Measurements from ENCODE around the gene QSOX1. TPM values are rescaled to one million over a fixed set of nuclear protein-coding genes. Genes with fewer than 3 reads are reported as not detected.
A peak's percentile ranks its signal among the peaks of the same experiment; 100 is the strongest.
"Not testable (repeated sequence)": the region's sequence is repeated elsewhere in the genome, so short reads cannot be mapped to it uniquely, and the experiment has no call there.

Gene QSOX1, protein sequence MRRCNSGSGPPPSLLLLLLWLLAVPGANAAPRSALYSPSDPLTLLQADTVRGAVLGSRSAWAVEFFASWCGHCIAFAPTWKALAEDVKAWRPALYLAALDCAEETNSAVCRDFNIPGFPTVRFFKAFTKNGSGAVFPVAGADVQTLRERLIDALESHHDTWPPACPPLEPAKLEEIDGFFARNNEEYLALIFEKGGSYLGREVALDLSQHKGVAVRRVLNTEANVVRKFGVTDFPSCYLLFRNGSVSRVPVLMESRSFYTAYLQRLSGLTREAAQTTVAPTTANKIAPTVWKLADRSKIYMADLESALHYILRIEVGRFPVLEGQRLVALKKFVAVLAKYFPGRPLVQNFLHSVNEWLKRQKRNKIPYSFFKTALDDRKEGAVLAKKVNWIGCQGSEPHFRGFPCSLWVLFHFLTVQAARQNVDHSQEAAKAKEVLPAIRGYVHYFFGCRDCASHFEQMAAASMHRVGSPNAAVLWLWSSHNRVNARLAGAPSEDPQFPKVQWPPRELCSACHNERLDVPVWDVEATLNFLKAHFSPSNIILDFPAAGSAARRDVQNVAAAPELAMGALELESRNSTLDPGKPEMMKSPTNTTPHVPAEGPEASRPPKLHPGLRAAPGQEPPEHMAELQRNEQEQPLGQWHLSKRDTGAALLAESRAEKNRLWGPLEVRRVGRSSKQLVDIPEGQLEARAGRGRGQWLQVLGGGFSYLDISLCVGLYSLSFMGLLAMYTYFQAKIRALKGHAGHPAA
- 100 to 1,000 TPM; 123 to 207 (median 160) TPM for polyA plus RNA-seq (ENCODE audit: insufficient read depth in 1 of 5, insufficient read length in 5 of 5, low replicate concordance in 1 of 5)
- long read RNA-seq, donor 1, full-length matches to known transcripts, result 59 of 119 reads
- long read RNA-seq, donor 1, partial matches to known transcripts, result 44 of 119 reads
- long read RNA-seq, donor 1, other reads (novel, unspliced or antisense), result 16 of 119 reads
- long read RNA-seq, donor 2, full-length matches to known transcripts, result 21 of 27 reads
- long read RNA-seq, donor 2, partial matches to known transcripts, result 6 of 27 reads
- long read RNA-seq, donor 2, other reads (novel, unspliced or antisense), result 0 of 27 reads
- long read RNA-seq, donor 3, full-length matches to known transcripts, result 28 of 58 reads
- long read RNA-seq, donor 3, partial matches to known transcripts, result 30 of 58 reads
- long read RNA-seq, donor 3, other reads (novel, unspliced or antisense), result 0 of 58 reads
- long read RNA-seq, donor 4, full-length matches to known transcripts, result 31 of 43 reads
- long read RNA-seq, donor 4, partial matches to known transcripts, result 12 of 43 reads
- long read RNA-seq, donor 4, other reads (novel, unspliced or antisense), result 0 of 43 reads
- long read RNA-seq, donor 5, full-length matches to known transcripts, result 27 of 129 reads
- long read RNA-seq, donor 5, partial matches to known transcripts, result 102 of 129 reads
- long read RNA-seq, donor 5, other reads (novel, unspliced or antisense), result 0 of 129 reads
- long read RNA-seq, donor 6, full-length matches to known transcripts, result 46 of 128 reads
- long read RNA-seq, donor 6, partial matches to known transcripts, result 82 of 128 reads
- long read RNA-seq, donor 6, other reads (novel, unspliced or antisense), result 0 of 128 reads
- long read RNA-seq, donor 7, full-length matches to known transcripts, result 39 of 112 reads
- long read RNA-seq, donor 7, partial matches to known transcripts, result 73 of 112 reads
- long read RNA-seq, donor 7, other reads (novel, unspliced or antisense), result 0 of 112 reads
- long read RNA-seq, donor 8, full-length matches to known transcripts, result 15 of 15 reads
- long read RNA-seq, donor 8, partial matches to known transcripts, result 0 of 15 reads
- long read RNA-seq, donor 8, other reads (novel, unspliced or antisense), result 0 of 15 reads

- peak; percentile 90 to 91 for DNase-seq
These were observed at the start of gene QSOX1 for GRCh38 chr1:180154325-180155181. Gene QSOX1, plus strand, starts transcription at chr1:180154869. Its CDS starts 39 bp downstream, at chr1:180154908.

GRCh38 chr1:180112091-180112490 is 42.6 kb upstream of the QSOX1 start:
- no peak for DNase-seq

DNA sequence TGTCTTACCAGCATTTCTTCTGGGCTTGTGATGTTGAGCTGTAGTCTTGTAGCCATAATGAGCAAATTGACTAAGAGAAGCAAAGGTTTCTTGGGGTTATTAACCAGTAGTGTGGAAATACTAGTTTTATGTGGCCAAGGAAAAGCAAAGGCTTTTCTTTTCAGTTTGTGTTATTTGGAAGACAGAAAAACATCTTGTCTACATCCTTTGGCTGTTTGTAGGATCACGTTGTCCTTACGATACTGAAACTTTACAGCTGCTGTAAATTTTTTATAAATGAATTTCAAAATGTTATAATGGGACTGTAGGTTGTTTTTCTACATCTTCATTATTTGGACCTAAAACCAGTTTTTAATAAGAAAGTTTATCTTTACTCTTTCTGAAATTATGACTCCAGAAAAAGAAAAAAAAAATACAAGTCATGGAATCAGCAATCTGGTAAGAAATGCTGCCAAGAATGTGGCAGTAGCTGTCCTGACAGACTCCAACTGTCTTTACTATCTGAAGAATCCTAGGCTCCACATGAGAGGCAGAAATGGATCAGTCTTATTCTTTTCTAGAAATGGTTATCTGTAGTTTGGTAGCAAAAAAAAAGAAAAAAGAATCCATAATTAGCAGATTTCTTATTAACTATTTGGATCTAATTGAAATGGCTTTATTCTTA is 41.6 kb upstream of the QSOX1 start:
- DNase-seq, result peak; percentile 80 to 85

GRCh38 chr1:180114396-180114945 is 40.2 kb upstream of the QSOX1 start:
- no peak for DNase-seq

DNA sequence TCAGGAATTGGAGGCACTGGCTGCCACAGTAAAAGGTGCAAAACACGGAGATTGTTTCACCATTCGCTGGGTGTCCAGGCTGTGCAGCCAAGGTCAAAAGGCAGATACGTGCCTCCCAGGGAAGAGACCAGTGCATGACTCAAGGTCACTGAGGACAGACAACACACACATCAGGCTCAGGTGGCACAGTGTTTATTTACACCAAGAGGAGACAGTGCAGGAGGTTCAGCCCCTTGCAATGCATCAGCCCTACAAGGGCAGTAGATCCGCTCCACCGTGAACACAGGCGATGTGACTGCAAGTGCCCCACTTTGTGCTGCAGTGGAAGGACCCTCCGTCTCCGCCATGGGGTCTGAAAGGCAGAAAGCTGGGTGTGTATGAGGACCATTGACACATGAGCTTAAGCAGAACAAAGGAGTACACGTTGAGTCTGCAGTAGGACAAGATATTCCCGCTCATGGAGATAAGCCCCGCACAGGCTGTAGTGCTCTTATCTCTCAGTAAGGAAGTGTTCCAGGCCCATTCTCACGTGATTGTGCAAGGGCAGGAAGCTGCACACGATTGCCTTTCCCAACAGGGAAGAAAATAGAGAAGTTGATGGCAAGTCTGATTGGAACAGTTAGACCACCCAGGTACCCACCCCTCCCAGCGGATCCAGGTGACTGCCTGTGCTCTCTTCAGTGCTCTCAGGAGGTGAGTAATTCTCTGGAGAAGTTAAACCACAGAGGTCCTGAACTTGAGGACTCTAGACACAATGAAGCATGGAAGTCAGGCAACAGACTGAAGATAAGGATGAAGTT is 37.5 kb upstream of the QSOX1 start:
- no peak for DNase-seq

DNA sequence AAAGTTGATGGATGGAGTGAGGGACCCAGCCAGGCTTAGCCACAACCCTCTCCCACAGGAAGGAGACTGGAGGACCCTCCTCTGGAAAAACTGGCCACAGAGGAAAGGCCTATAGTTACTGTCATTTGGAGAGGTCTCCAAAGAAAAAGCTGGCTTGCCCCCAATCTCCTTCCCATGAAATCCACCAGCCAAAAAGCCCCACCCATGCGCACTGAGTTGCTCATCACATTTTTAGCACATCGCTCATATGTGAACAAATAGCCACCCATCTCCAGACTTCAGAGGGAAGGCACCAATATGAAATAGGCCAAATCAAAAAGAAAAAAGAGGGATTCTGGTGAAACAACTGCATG is 36.9 kb upstream of the QSOX1 start:
- no peak for DNase-seq

DNA sequence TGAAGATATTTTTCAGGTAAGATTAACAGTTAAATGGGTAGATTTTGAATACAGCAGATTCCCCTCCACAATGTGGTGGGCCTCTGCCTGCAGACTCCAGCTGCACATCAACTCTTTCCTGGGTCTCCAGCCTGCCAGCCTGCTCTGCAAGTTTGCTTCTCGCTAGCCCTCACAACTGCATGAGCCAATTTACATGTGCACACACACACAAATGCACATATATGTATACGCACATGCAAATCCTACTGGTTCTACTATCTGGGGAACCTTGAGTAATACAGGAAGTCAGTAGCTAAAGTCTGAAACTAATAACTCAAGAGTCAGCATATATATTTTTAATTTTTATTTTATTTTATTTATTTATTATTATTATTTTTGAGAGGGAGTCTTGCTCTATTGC is 34.8 kb upstream of the QSOX1 start:
- no peak for DNase-seq

DNA sequence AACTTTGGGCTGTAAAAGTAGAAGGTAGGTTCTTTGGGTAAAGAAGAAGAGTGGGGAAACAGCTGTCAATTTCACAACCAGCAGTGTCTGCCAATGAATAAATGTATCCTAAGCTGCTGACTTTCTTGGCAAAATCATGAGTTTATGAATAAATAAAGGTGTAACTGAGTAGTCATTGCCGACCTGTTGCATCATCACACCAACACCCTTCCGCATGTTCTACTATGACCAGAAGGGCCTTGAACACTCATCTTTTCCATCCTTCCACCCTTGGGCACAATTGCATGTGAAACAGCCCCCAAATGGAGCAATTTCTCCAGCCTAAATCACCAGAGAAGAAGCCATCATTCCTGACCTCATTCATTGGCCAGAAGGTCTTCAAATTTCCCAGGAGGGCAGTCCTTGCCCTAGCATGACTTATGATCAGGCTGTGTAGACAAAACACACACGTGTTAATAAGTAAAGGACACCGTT is 31.2 kb upstream of the QSOX1 start:
- DNase-seq, result no peak

- DNase-seq, result no peak
These were observed 24.0 kb upstream of the QSOX1 start for GRCh38 chr1:180130651-180131050.

- DNase-seq, result no peak
These were observed 23.2 kb upstream of the QSOX1 start for GRCh38 chr1:180131510-180131909.

DNA sequence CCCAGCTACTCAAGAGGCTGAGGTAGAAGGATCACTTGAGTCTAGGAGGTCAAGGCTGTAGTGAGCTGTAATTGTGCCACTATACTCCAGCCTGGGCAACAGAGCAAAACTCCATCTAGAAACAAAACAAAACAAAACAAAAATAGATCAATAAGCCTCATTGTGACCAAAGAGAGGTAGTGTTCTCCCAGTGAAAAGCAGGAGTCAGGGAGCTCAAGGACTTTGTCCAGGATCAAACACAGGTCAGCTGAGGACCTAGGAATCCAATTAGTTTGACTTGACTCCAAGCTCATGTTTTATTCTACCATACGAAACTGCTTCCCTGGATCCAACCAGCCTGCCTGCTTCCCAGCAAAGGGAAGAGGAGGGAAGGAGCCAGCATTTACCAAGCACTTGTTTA is 21.5 kb upstream of the QSOX1 start:
- DNase-seq, result no peak

DNA sequence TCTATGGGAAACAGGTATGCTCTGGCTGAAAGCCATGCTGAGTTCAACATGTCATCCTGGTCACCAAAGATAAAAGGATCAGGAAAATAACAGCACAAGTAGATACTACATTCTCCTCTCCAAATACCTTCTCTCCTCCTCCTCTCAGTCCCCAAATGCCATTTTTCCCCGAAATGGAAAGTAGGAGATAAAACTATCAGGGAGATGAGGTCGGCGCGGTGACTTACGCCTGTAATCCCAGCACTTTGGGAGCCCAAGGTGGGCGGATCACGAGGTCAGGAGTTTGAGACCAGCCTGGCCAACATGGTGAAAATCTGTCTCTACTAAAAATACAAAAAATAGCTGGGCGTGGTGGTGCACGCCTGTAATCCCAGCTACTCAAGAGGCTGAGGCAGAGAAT is 21.0 kb upstream of the QSOX1 start:
- not testable (repeated sequence) for DNase-seq

- DNase-seq, result no peak
These were observed 19.1 kb upstream of the QSOX1 start for GRCh38 chr1:180135535-180135934.

GRCh38 chr1:180136331-180136967 is 18.2 kb upstream of the QSOX1 start:
- no peak for DNase-seq

- no peak for DNase-seq
These were observed 17.7 kb upstream of the QSOX1 start for GRCh38 chr1:180136968-180137356.

GRCh38 chr1:180137776-180138175 is 16.9 kb upstream of the QSOX1 start:
- DNase-seq, result no peak

GRCh38 chr1:180141381-180141934 is 13.2 kb upstream of the QSOX1 start:
- DNase-seq, result no peak

Measured in right lung (tissue), 10 donors.